MCF 10A (cell line): ENCODE measurements around the gene RBM39. TPM values are rescaled to one million over a fixed set of nuclear protein-coding genes. Genes with fewer than 3 reads are reported as not detected.
"Not testable (repeated sequence)": the region's sequence is repeated elsewhere in the genome, so short reads cannot be mapped to it uniquely, and the experiment has no call there.

Experiments
- BruUV-seq: library from RNA; stranded (reverse); fragments of 400-500 nt; replicated peaks from 2 replicates; lab custom pipeline; 2021; lab: Mats Ljungman, UMichigan
- CTCF ChIA-PET: fragments of 300-600 bp; sonication (Branson Sonifier 250); formaldehyde crosslinking; extraction: SDS; loops from one replicate; lab custom pipeline; 2021; ENCODE audit warnings: antibody characterized with exemption, inconsistent platforms; lab: Yijun Ruan, JAX
- POLR2A ChIA-PET: fragments of 300-600, 350-650 bp; sonication (Branson Sonifier 250); formaldehyde crosslinking; extraction: SDS; loops from one replicate; lab custom pipeline; 2020; ENCODE audit warnings: antibody characterized with exemption, inconsistent platforms; lab: Yijun Ruan, JAX
- DNase-seq: peaks from one replicate; pipeline ENCODE4 v3.0.0-alpha.2; 2018; ENCODE audit not compliant: unreplicated experiment
- H3K27ac Mint-ChIP-seq: one replicate; pipeline ENCODE4 v1.8.0; 2022; ENCODE audit warnings: mild to moderate bottlenecking, low read depth, mixed read lengths; ENCODE audit not compliant: unreplicated experiment
- H3K27me3 Mint-ChIP-seq: one replicate; pipeline ENCODE4 v1.8.0; 2022; ENCODE audit warnings: mixed read lengths; ENCODE audit not compliant: insufficient read depth, unreplicated experiment
- H3K36me3 Mint-ChIP-seq: one replicate; pipeline ENCODE4 v1.8.0; 2022; ENCODE audit warnings: mild to moderate bottlenecking, moderate library complexity, mixed read lengths; ENCODE audit not compliant: insufficient read depth, unreplicated experiment
- H3K4me1 Mint-ChIP-seq: one replicate; pipeline ENCODE4 v1.8.0; 2022; ENCODE audit warnings: mixed read lengths; ENCODE audit not compliant: insufficient read depth, unreplicated experiment
- H3K4me3 Mint-ChIP-seq: one replicate; pipeline ENCODE4 v1.8.0; 2022; ENCODE audit warnings: mild to moderate bottlenecking, moderate library complexity, mixed read lengths; ENCODE audit not compliant: unreplicated experiment
- H3K9me3 Mint-ChIP-seq: one replicate; pipeline ENCODE4 v1.8.0; 2022; ENCODE audit warnings: mixed read lengths; ENCODE audit not compliant: unreplicated experiment
- intact Hi-C: fragments of 100-400 bp; cut with micrococcal nuclease; formaldehyde crosslinking; loops from 2 replicates; pipeline ENCODE4 v1.14.1; 2022
- total RNA-seq: library from RNA; stranded (reverse); gene quantifications from 2 replicates; pipeline ENCODE4 v1.2.3, GENCODE V29; 2022
- TF ChIP-seq, protein P1 (sequence below): fragments of 200-600 bp; IDR thresholded peaks from one replicate; pipeline ENCODE4 v1.8.0; 2022; ENCODE audit warnings: antibody characterized with exemption, mild to moderate bottlenecking; ENCODE audit not compliant: unreplicated experiment

The RBM39 gene
- total RNA-seq, 1 experiment from 2014 or later: 438 TPM

DNA sequence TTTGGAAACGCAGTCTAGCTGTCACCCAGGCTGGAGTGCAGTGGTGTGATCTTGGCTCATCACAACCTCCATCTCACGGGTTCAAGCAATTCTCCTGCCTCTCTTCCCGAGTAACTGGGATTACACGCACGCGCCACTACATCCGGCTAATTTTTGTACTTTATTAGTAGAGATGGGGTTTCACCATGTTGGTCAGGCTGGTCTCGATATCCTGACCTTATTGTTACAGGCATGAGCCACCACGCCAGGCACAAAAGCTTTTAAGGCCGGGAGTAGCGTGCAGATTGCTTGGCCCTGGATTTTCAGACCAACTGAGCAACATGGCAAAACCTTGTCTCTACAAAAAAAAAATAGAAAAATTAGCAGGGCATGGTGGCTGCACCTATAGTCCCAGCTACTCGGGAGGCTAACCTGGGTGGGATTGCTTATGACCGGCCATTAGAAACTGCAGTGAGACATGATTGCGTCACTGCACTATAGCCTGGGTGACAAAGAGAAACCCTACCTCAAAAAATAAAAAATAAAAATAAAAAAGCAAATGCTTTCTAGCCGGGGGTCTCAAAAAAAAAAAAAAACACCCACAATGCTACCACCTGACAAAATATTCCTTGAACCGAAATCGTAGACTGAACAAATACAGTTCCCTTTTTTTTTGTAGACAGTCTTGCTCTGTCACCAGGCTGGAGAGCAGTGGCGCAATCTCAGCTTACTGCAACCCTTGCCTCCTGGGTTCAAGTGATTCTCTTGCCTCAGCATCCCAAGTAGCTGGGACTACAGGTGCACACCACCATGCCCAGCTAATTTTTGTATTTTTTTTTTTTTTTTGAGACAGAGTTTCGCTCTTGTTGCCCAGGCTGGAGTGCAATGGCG is 15.0 kb downstream of the RBM39 start:
- Mint-ChIP-seq H3K4me1 (peaks cover 12% of the 10 kb centered on the region), H3K4me3 (no peak overlapping the region), H3K27ac (no peak overlapping the region), H3K27me3 (no peaks in the 10 kb centered on the region), H3K36me3 (peaks cover 97% of the 10 kb centered on the region), H3K9me3 (no peaks in the 10 kb centered on the region)
- ChIA-PET POLR2A (interaction anchor here (0.9 to 5.5 kb wide), 7 partner anchors 7 to 26 kb away, joined by 3 to 45 read pairs (median 15); partner anchors contain the start of genes RBM39 and ROMO1), CTCF (interaction anchor here (0.6 to 2.1 kb wide), 5 partner anchors 8 to 353 kb away, joined by 3 to 6 read pairs (median 4); no protein-coding TSS in a partner anchor)
- no TSS peak for BruUV-seq
- no peak for DNase-seq
- intact Hi-C loops: no loop called here
- TF ChIP-seq, protein P1, sequence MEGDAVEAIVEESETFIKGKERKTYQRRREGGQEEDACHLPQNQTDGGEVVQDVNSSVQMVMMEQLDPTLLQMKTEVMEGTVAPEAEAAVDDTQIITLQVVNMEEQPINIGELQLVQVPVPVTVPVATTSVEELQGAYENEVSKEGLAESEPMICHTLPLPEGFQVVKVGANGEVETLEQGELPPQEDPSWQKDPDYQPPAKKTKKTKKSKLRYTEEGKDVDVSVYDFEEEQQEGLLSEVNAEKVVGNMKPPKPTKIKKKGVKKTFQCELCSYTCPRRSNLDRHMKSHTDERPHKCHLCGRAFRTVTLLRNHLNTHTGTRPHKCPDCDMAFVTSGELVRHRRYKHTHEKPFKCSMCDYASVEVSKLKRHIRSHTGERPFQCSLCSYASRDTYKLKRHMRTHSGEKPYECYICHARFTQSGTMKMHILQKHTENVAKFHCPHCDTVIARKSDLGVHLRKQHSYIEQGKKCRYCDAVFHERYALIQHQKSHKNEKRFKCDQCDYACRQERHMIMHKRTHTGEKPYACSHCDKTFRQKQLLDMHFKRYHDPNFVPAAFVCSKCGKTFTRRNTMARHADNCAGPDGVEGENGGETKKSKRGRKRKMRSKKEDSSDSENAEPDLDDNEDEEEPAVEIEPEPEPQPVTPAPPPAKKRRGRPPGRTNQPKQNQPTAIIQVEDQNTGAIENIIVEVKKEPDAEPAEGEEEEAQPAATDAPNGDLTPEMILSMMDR: no peak

DNA sequence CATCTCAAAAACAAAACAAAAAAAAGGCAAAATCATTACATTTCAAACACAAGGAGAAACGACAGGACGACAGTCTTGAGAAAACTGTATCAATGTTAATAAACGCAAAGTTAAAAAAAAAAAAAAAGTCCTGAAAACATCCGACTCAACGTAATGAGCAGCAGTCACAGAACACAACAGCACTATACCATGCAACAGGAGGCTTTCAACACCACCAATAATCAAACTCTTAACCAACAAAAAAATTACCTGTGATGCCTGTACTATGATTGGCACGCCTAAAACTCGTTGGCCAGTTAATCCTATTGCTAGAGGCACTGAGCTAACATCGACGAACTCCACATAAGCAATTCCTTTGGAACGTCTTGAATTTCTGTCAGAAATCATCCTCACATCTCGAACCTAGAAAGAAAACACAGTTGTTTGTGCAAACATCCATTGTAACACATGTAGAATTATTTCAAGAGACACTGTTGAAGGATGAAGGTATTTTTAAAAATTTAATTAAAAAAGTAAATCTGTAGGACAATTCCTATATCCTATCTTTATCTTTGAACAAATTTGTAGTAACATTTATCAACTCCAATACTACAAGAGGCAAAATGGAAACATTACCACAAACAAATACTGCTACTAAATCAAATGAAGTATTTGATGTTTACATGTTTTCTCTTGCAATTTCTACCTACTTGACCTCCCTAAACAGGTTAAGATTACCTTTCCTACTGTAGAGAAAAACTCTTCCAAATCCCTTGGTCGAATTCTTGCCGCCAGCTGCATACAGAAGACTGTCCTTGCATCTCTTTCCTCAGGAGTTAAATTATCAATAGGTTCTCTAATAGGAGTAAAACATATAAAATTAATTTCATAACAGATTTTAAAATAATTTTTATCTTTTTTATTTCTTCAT is 17.5 kb downstream of the RBM39 start:
- no peaks in the 10 kb centered on the region for H3K27me3 Mint-ChIP-seq
- peaks cover 100% of the 10 kb centered on the region for H3K36me3 Mint-ChIP-seq
- ChIA-PET CTCF (interaction anchor here (0.8 kb wide), 1 partner anchor 13 kb away, joined by 5 read pairs; no protein-coding TSS in a partner anchor), POLR2A (interaction anchor here (0.6 to 3.2 kb wide), 9 partner anchors 10 to 267 kb away, joined by 3 to 15 read pairs (median 5); partner anchors contain the start of genes NFS1, RBM39 and ROMO1)
- no TSS peak for BruUV-seq
- intact Hi-C loops: no loop called here
- DNase-seq: no peak
- TF ChIP-seq, protein P1: no peak
- no peak overlapping the region for H3K4me3 Mint-ChIP-seq
- H3K27ac Mint-ChIP-seq: no peak overlapping the region
- H3K4me1 Mint-ChIP-seq: peaks cover 7% of the 10 kb centered on the region
- H3K9me3 Mint-ChIP-seq: no peaks in the 10 kb centered on the region

DNA sequence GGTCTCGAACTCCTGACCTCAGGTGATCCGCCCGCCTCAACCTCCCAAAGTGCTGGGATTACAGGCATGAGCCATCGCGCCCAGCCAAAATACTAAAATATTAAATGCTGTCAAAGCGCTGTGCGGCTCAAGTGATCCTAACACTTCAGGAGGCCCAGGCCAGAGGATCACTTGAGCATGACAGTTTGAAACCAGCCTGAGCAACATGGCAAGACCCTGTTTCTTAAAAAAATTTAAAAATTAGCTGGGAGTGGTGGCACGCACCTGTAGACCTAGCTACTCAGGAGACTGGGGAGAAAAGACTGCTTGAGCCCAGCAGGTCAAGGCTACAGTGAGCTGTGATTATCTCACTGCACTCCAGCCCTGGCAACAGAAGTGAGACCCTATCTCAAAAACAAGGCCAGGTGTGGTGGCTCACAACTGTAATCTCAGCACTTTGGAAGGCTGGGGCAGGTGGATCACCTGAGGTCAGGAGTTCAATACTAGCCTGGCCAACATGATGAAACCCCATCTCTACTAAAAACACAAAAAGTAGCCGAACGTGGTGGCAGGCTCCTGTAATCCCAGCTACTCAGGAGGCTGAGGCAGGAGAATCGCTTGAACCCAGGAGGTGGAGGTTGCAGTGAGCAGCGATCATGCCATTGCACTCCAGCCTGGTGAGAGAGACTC is 18.3 kb downstream of the RBM39 start:
- DNase-seq, H3K9me3 Mint-ChIP-seq, H3K27ac Mint-ChIP-seq, H3K4me3 Mint-ChIP-seq, H3K27me3 Mint-ChIP-seq, BruUV-seq, intact Hi-C loops, H3K4me1 Mint-ChIP-seq: not testable (repeated sequence)
- POLR2A ChIA-PET: interaction anchor here (0.6 to 1.6 kb wide), 9 partner anchors 9 to 267 kb away, joined by 3 to 7 read pairs (median 3); partner anchors contain the start of genes NFS1, RBM39 and ROMO1
- CTCF ChIA-PET: interaction anchor here (0.6 to 1.1 kb wide), 4 partner anchors 11 to 379 kb away, joined by 3 to 4 read pairs (median 3); no protein-coding TSS in a partner anchor
- peaks cover 100% of the 10 kb centered on the region for H3K36me3 Mint-ChIP-seq

DNA sequence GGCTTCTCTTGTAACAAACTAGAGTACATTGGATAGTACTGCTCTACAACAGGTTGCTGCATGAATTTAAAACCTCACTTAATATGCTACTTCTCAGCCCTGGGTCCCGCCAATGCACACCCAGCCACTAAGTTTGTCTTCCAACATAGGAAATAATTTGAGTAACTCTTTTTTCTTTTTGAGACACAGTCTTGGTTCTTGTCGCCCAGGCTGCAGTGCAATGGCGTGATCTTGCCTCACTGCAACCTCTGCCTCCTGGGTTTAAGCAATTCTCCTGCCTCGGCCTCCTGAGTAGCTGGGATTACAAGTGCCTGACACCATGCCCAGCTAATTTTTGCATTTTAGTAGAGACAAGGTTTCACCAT is 18.8 kb downstream of the RBM39 start:
- H3K9me3 Mint-ChIP-seq, intact Hi-C loops, DNase-seq, H3K27ac Mint-ChIP-seq, BruUV-seq, H3K4me3 Mint-ChIP-seq, H3K4me1 Mint-ChIP-seq, H3K27me3 Mint-ChIP-seq: not testable (repeated sequence)
- POLR2A ChIA-PET: interaction anchor here (0.6 to 1.5 kb wide), 5 partner anchors 9 to 17 kb away, joined by 3 to 7 read pairs (median 5); no protein-coding TSS in a partner anchor
- CTCF ChIA-PET: interaction anchor here (0.6 to 1.1 kb wide), 4 partner anchors 11 to 378 kb away, joined by 3 to 4 read pairs (median 3); no protein-coding TSS in a partner anchor
- H3K36me3 Mint-ChIP-seq: peaks cover 100% of the 10 kb centered on the region
